SK-N-SH (cell line): Measurements from ENCODE around the gene ARL3. TPM values are rescaled to one million over a fixed set of nuclear protein-coding genes. Genes with fewer than 3 reads are reported as not detected.

ENCODE experiments used
- CTCF ChIA-PET: fragments of 300-600, 350-600 bp; formaldehyde crosslinking; extraction: SDS; loops from one replicate; lab custom pipeline; 2021; lab: Yijun Ruan, JAX
- POLR2A ChIA-PET: fragments of 350-600 bp; sonication (Branson Sonifier 250); formaldehyde crosslinking; extraction: SDS; loops from one replicate; lab custom pipeline; 2020; ENCODE audit warnings: antibody characterized with exemption, inconsistent platforms; lab: Yijun Ruan, JAX
- DNase-seq: peaks from one replicate; pipeline ENCODE4 v3.0.0; 2012
- H2AFZ ChIP-seq: fragments of 200-600 bp; sonication (generic); 2 replicates; pipeline ENCODE4 v1.8.1; 2016; ENCODE audit warnings: antibody characterized with exemption, mild to moderate bottlenecking, low read depth
- H3F3A ChIP-seq: fragments of 200-600 bp; sonication (generic); replicated peaks from 2 replicates; pipeline ENCODE3; 2016; ENCODE audit warnings: antibody characterized with exemption, mild to moderate bottlenecking; ENCODE audit not compliant: insufficient read depth
- H3K27ac ChIP-seq, 2 experiments: fragments of 200-500 bp in 1 of 2; fragments of 200-600 bp in 1 of 2; sonication (Bioruptor generic) in 1 of 2; sonication (generic), shearing (Covaris generic) in 1 of 2; 2 replicates each; pipeline versions ENCODE4 v1.5.1 to v1.6.1; 2014 to 2016; ENCODE audit warnings: low read depth in 2 of 2, inconsistent platforms in 1 of 2, low read length in 1 of 2, mild to moderate bottlenecking in 1 of 2, mixed read lengths in 1 of 2
- H3K27me3 ChIP-seq: fragments of 200-600 bp; sonication (generic), shearing (Covaris generic); 2 replicates; pipeline ENCODE4 v1.6.1; 2016; ENCODE audit warnings: mixed run types; ENCODE audit not compliant: insufficient read depth
- H3K36me3 ChIP-seq, 2 experiments: fragments of 200-500 bp in 1 of 2; fragments of 200-600 bp in 1 of 2; sonication (Bioruptor generic) in 1 of 2; sonication (generic) in 1 of 2; replicated peaks in 1 of 2; 2 replicates each; pipeline versions ENCODE3 to v1.5.1; 2014 to 2016; ENCODE audit warnings: low read length in 1 of 2, mild to moderate bottlenecking in 1 of 2; ENCODE audit not compliant: insufficient read depth in 2 of 2, control insufficient read depth in 1 of 2
- H3K4me1 ChIP-seq, 2 experiments: fragments of 200-500 bp in 1 of 2; fragments of 200-600 bp in 1 of 2; sonication (Bioruptor generic) in 1 of 2; sonication (generic), shearing (Covaris generic) in 1 of 2; 2 replicates each; pipeline versions ENCODE4 v1.5.1 to v1.6.1; 2014 to 2016; ENCODE audit warnings: low read depth in 1 of 2, low read length in 1 of 2, mixed run types in 1 of 2; ENCODE audit not compliant: insufficient read depth in 2 of 2, control insufficient read depth in 1 of 2
- H3K4me2 ChIP-seq: fragments of 200-600 bp; sonication (generic), shearing (Covaris generic); 2 replicates; pipeline ENCODE4 v1.6.1; 2017; ENCODE audit warnings: mixed run types
- H3K4me3 ChIP-seq, 2 experiments: fragments of 200-500 bp in 1 of 2; fragments of 200-600 bp in 1 of 2; sonication (Bioruptor generic) in 1 of 2; sonication (generic), shearing (Covaris generic) in 1 of 2; 2 replicates each; pipeline versions ENCODE4 v1.5.1 to v1.8.1; 2014 to 2016; ENCODE audit warnings: low read depth in 2 of 2, inconsistent platforms in 1 of 2, low read length in 1 of 2, mild to moderate bottlenecking in 1 of 2, mixed read lengths in 1 of 2, moderate library complexity in 1 of 2
- H3K79me2 ChIP-seq: fragments of 200-600 bp; sonication (generic); 2 replicates; pipeline ENCODE4 v1.8.1; 2017; ENCODE audit warnings: mild to moderate bottlenecking; ENCODE audit not compliant: insufficient read depth
- H3K9ac ChIP-seq: fragments of 200-600 bp; sonication (generic); 2 replicates; pipeline ENCODE4 v1.6.1; 2017; ENCODE audit warnings: mixed run types
- H3K9me2 ChIP-seq: fragments of 200-600 bp; sonication (generic); 2 replicates; pipeline ENCODE4 v1.6.1; 2017; ENCODE audit warnings: mixed run types
- H3K9me3 ChIP-seq: fragments of 200-600 bp; sonication (generic); 2 replicates; pipeline ENCODE4 v1.6.1; 2017; ENCODE audit warnings: mixed run types, mild to moderate bottlenecking, moderate library complexity
- H4K20me1 ChIP-seq: fragments of 200-600 bp; sonication (generic); 2 replicates; pipeline ENCODE4 v1.6.1; 2017; ENCODE audit warnings: mild to moderate bottlenecking, mixed run types; ENCODE audit not compliant: insufficient read depth
- CHD2 ChIP-seq: fragments of 150-350 bp; IDR thresholded peaks from 2 replicates; pipeline ENCODE4 v1.6.1; 2018; ENCODE audit warnings: low read length; ENCODE audit not compliant: partially characterized antibody
- ELF1 ChIP-seq: IDR thresholded peaks from 2 replicates; pipeline ENCODE4 v1.4.0; 2012
- EP300 ChIP-seq, 2 experiments: IDR thresholded peaks; 2 replicates each; pipeline versions ENCODE4 v1.4.0 to v1.6.1; 2012; ENCODE audit warnings: borderline replicate concordance in 1 of 2, low read depth in 1 of 2, low read length in 1 of 2
- FOSL2 ChIP-seq: IDR thresholded peaks from 2 replicates; pipeline ENCODE4 v1.4.0; 2012; ENCODE audit warnings: low read depth, mild to moderate bottlenecking, moderate library complexity, borderline replicate concordance
- FOXJ3 ChIP-seq: sonication (generic); formaldehyde crosslinking; IDR thresholded peaks from 2 replicates; pipeline ENCODE4 v1.5.1; 2020; ENCODE audit warnings: mild to moderate bottlenecking, missing genetic modification reagents
- FOXM1 ChIP-seq: IDR thresholded peaks from 2 replicates; pipeline ENCODE4 v1.4.0; 2012; ENCODE audit warnings: low read depth, mild to moderate bottlenecking
- IRF3 ChIP-seq: fragments of 150-350 bp; IDR thresholded peaks from 2 replicates; pipeline ENCODE4 v1.6.1; 2016; ENCODE audit warnings: mild to moderate bottlenecking, low read depth, low read length
- MEF2A ChIP-seq: IDR thresholded peaks from 2 replicates; pipeline ENCODE4 v1.4.0; 2012; ENCODE audit warnings: low read depth, borderline replicate concordance
- RAD21 ChIP-seq: IDR thresholded peaks from 2 replicates; pipeline ENCODE4 v1.6.1; 2012; ENCODE audit warnings: mild to moderate bottlenecking, low read length
- RCOR1 ChIP-seq: fragments of 150-350 bp; IDR thresholded peaks from 2 replicates; pipeline ENCODE4 v1.6.1; 2017; ENCODE audit warnings: antibody characterized with exemption, low read length
- RXRA ChIP-seq: IDR thresholded peaks from 2 replicates; pipeline ENCODE4 v1.4.0; 2012; ENCODE audit warnings: low read depth, mild to moderate bottlenecking, borderline replicate concordance
- SIN3A ChIP-seq: IDR thresholded peaks from 2 replicates; pipeline ENCODE4 v1.6.1; 2012; ENCODE audit warnings: low read depth, mild to moderate bottlenecking, low read length, moderate library complexity, borderline replicate concordance
- TEAD4 ChIP-seq: IDR thresholded peaks from 2 replicates; pipeline ENCODE4 v1.4.0; 2012; ENCODE audit warnings: mild to moderate bottlenecking, borderline replicate concordance; ENCODE audit not compliant: insufficient read depth
- USF1 ChIP-seq: IDR thresholded peaks from 2 replicates; pipeline ENCODE4 v1.4.0; 2012; ENCODE audit warnings: low read depth, borderline replicate concordance
- YY1 ChIP-seq: IDR thresholded peaks from 2 replicates; pipeline ENCODE4 v1.4.0; 2012; ENCODE audit warnings: low read depth, mild to moderate bottlenecking
- WGBS: methylation state at CpG from one replicate; pipeline ENCODE4 v1.1.6; 2017; ENCODE audit warnings: low lambda C conversion rate; 5-methylcytosine and 5-hydroxymethylcytosine counted together
- polyA plus RNA-seq, 3 experiments: library from polyadenylated mRNA; depleted of rRNA; stranded (reverse); fragments of >200 nt; gene quantifications; 2 replicates each; pipeline ENCODE4 v1.2.3, GENCODE V29; 2012
- TF ChIP-seq, protein P1 (sequence below): IDR thresholded peaks from 2 replicates; pipeline ENCODE4 v1.4.0; 2012; ENCODE audit warnings: low read depth
- TF ChIP-seq, protein P2 (sequence below): IDR thresholded peaks from 2 replicates; pipeline ENCODE4 v1.6.1; 2012; ENCODE audit warnings: mild to moderate bottlenecking, low read depth, low read length, moderate library complexity

The ARL3 gene
- polyA plus RNA-seq, 1 of the 3 experiments (the other 2 are of a cell fraction), result 11.2 TPM

- no peak overlapping the region for H3K27ac ChIP-seq
- DNase-seq, result no peak
- no peak for TF ChIP-seq EP300 (IDR thresholded peaks at IDR 0.05; ENCODE audit: borderline replicate concordance in 1 of 2, low read depth in 1 of 2, low read length in 1 of 2)
- no peak for TF ChIP-seq FOXM1
- TF ChIP-seq TEAD4, result no peak
- no peak for TF ChIP-seq ELF1
- no peak for TF ChIP-seq YY1
- TF ChIP-seq IRF3, result no peak
- TF ChIP-seq SIN3A, result no peak
- TF ChIP-seq FOSL2, result no peak
- TF ChIP-seq, protein P1, sequence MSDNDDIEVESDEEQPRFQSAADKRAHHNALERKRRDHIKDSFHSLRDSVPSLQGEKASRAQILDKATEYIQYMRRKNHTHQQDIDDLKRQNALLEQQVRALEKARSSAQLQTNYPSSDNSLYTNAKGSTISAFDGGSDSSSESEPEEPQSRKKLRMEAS, result no peak
- no peak for TF ChIP-seq RAD21
- no peak for TF ChIP-seq USF1
- TF ChIP-seq, protein P2, sequence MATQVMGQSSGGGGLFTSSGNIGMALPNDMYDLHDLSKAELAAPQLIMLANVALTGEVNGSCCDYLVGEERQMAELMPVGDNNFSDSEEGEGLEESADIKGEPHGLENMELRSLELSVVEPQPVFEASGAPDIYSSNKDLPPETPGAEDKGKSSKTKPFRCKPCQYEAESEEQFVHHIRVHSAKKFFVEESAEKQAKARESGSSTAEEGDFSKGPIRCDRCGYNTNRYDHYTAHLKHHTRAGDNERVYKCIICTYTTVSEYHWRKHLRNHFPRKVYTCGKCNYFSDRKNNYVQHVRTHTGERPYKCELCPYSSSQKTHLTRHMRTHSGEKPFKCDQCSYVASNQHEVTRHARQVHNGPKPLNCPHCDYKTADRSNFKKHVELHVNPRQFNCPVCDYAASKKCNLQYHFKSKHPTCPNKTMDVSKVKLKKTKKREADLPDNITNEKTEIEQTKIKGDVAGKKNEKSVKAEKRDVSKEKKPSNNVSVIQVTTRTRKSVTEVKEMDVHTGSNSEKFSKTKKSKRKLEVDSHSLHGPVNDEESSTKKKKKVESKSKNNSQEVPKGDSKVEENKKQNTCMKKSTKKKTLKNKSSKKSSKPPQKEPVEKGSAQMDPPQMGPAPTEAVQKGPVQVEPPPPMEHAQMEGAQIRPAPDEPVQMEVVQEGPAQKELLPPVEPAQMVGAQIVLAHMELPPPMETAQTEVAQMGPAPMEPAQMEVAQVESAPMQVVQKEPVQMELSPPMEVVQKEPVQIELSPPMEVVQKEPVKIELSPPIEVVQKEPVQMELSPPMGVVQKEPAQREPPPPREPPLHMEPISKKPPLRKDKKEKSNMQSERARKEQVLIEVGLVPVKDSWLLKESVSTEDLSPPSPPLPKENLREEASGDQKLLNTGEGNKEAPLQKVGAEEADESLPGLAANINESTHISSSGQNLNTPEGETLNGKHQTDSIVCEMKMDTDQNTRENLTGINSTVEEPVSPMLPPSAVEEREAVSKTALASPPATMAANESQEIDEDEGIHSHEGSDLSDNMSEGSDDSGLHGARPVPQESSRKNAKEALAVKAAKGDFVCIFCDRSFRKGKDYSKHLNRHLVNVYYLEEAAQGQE, result no peak
- no peak for TF ChIP-seq RXRA
- no peak for TF ChIP-seq MEF2A
- no peak for TF ChIP-seq FOXJ3
- no peak for TF ChIP-seq CHD2
- TF ChIP-seq RCOR1, result no peak
- ChIA-PET CTCF (interaction anchor here (2.2 kb wide), 1 partner anchor 20 kb away, joined by 11 read pairs; no protein-coding TSS in a partner anchor), POLR2A (no interaction called here)
- H2AFZ ChIP-seq, result no peak overlapping the region
- H3K4me2 ChIP-seq, result no peak overlapping the region
- no peaks in the 10 kb centered on the region for H3K9me3 ChIP-seq
- H3K4me3 ChIP-seq, result no peak overlapping the region
- no peaks in the 10 kb centered on the region for H3K27me3 ChIP-seq
- 94% methylated on average over 2 of the region's 2 CpGs for whole genome bisulfite sequencing
- H4K20me1 ChIP-seq, result no peaks in the 10 kb centered on the region
- H3K9ac ChIP-seq, result no peak overlapping the region
- peaks cover 22 to 32% of the 10 kb centered on the region in 2 experiments for H3K36me3 ChIP-seq
- H3K79me2 ChIP-seq, result peaks cover 9% of the 10 kb centered on the region; the same call in 1 of the 2 replicates
- peaks cover 19% of the 10 kb centered on the region for H3F3A ChIP-seq
- H3K4me1 ChIP-seq, result no peaks in the 10 kb centered on the region; a peak in 1 of 4 replicates
- no peaks in the 10 kb centered on the region for H3K9me2 ChIP-seq
Observed at GRCh38 chr10:102698894-102699293, 15.3 kb downstream of the ARL3 start.
